Measurements from ENCODE around the gene TAF10.

The TAF10 gene

GRCh38 chr11:6576471-6577373 lies 35.3 kb downstream of the TAF10 start:
- peak; percentile 28 for DNase-seq

GRCh38 chr11:6574816-6575715 lies 37.0 kb downstream of the TAF10 start:
- no peak for DNase-seq

- peak; percentile 70 for DNase-seq
Observed at GRCh38 chr11:6572215-6572614, 39.8 kb downstream of the TAF10 start.

- no peak for DNase-seq
Observed at GRCh38 chr11:6571434-6572008, 40.5 kb downstream of the TAF10 start.

- no peak for DNase-seq
Observed at GRCh38 chr11:6570691-6571427, 41.2 kb downstream of the TAF10 start.

- no peak for DNase-seq
Observed at GRCh38 chr11:6569706-6570105, 42.3 kb downstream of the TAF10 start.

- DNase-seq: peak; percentile 74
Observed at GRCh38 chr11:6568191-6568918, 43.7 kb downstream of the TAF10 start.

- no peak for DNase-seq
Observed at GRCh38 chr11:6567371-6567745, 44.7 kb downstream of the TAF10 start.

GRCh38 chr11:6566704-6567370 lies 45.2 kb downstream of the TAF10 start:
- no peak for DNase-seq

GRCh38 chr11:6565988-6566703 lies 45.9 kb downstream of the TAF10 start:
- no peak for DNase-seq

- no peak for DNase-seq
Observed at GRCh38 chr11:6565325-6565724, 46.7 kb downstream of the TAF10 start.

GRCh38 chr11:6563667-6564066 lies 48.3 kb downstream of the TAF10 start:
- DNase-seq: no peak

- no peak for DNase-seq
Observed at GRCh38 chr11:6563121-6563619, 48.8 kb downstream of the TAF10 start.

GRCh38 chr11:6561288-6561687 lies 50.7 kb downstream of the TAF10 start:
- DNase-seq: no peak

Measured in NCI-H226 (cell line).